ENCODE results near the gene SIGLEC14. TPM values are rescaled to one million over a fixed set of nuclear protein-coding genes. Genes with fewer than 3 reads are reported as not detected.
A peak's percentile ranks its signal among the peaks of the same experiment; 100 is the strongest.
"Not testable (repeated sequence)": the region's sequence is repeated elsewhere in the genome, so short reads cannot be mapped to it uniquely, and the experiment has no call there.

The SIGLEC14 gene, protein sequence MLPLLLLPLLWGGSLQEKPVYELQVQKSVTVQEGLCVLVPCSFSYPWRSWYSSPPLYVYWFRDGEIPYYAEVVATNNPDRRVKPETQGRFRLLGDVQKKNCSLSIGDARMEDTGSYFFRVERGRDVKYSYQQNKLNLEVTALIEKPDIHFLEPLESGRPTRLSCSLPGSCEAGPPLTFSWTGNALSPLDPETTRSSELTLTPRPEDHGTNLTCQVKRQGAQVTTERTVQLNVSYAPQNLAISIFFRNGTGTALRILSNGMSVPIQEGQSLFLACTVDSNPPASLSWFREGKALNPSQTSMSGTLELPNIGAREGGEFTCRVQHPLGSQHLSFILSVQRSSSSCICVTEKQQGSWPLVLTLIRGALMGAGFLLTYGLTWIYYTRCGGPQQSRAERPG
- total RNA-seq (2014; rRNA removed; shearing (Covaris generic)), result not detected in 2 replicates

DNA sequence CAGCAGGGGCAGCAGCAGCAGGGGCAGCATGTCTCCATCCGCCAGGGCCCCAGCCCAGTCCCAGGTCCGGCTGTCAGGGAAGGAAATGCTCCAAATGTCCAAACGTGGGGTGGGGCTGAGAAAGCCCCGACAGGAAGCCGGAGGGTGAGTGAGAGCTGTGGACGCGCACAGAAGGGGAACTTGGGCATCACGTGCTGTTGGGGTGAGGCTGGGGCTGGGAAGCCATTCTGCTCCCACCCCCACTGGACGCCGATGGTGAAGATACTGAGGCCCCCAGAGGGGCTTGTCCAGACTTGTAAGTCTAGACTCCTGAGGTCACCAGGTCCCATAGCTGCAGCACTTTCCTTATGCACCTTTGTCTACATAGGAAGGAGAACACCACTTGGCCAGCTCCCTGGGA, at the start of gene SIGLEC14:
TSS of gene SIGLEC14 (minus strand) at position 96 of the 400 bp plus-strand sequence. CDS start at position 30, 66 bp downstream.
- not testable (repeated sequence) for DNase-seq (ENCODE audit: low read depth)

DNA sequence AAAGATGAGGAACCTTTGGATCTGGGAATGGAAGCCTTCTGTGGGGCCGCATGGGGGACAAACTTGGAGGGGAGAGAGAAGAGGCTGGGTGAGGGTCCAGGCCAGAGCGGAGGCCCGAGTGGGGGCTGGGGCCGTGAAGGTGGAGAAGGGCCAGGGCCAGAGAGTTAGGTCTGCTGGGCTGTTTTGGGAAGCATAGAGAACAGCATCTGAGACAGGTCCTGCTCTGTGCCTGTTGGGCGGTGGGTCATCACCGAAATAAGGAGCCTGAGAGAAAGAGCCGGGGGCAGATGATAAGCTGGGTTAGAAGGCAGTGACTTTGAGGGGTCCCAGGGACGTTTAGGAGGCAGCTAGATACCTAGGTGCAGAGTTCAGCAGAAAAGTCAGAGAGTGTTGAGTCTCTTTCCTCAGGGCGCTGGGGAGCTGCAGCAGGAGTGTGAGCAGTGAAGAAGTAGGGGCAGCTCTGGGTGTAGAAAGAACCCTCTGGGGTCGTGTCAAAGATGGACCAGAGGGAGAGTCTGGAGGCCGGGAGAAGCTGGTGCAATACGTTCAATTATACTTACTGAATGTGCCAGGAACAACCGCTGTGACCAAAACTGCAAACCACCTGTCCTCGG, 49.2 kb upstream of the SIGLEC14 start:
- no peak for DNase-seq (ENCODE audit: low read depth)

DNA sequence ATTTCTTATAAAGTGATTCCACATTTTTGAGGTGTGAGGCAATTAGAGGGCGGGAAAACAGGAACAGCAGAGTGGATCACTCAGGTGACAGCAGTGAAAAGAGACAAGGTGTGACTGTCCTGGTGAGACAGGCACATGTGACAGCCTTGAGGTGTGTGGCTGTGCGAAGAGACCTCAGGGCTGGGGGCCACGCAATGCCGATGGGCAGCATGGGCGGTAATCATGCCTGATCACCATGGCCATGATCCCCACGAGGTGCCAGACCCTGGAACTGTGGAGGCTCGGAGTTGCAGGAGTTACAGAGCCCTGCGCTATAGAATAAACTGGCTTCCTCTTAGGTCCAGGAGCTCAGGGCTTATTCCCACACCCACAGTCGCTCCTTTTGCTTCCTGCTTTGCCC, 48.5 kb upstream of the SIGLEC14 start:
- DNase-seq (ENCODE audit: low read depth), result no peak

DNA sequence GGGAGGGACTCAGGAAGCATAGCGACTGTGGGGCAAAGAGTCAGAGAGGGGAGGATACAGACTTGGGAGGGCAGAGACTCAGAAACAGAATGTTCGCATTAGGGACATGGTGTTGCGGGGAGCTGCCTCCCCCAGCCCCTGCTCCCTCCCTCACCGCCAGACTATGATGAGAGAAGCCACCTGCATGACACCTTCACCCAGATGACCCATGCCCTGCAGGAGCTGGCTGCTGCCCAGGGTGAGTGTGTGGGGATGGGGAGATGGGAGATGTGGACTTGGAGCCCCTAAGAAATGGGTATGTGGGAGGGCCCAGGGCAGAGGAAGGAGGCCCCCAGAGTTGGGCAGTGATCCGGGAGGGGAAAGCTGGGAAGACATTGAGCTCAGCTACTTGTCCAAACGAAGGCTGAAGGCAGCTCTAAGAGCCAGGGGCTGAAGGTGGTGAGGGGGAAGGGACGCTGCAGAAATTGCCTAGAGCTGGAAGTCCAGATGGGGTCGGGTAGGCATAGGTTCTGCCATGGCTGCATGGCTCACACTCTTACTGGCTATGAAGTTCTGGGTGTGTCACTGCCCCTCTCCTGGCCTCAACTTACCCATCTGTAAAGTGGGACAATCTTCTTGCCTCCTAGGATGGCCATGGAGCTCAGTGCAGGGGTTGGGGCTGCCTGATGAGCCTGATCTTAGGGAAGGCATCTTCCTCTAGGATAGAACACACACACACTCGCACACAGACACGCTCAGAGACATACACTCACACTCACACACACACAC, 47.9 kb upstream of the SIGLEC14 start:
- DNase-seq (ENCODE audit: low read depth), result no peak

DNA sequence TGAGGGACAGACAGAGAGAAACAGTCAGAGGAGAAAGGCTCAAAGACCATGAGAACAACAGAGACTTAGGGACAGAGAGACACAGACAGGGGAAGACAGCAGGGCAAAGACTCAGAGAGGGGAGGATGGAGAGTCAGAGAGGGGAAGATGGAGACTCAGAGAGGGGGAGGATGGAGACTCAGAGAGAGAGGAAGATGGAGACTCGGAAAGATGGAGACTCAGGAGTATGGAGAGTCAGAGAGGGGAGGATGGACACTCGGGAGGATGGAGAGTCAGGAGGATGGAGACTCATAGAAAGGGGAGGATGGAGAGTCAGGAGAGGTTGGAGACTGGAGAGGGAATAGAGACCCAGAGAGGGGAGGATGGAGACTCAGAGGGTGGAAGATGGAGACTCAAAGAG, 47.2 kb upstream of the SIGLEC14 start:
- no peak for DNase-seq (ENCODE audit: low read depth)

DNA sequence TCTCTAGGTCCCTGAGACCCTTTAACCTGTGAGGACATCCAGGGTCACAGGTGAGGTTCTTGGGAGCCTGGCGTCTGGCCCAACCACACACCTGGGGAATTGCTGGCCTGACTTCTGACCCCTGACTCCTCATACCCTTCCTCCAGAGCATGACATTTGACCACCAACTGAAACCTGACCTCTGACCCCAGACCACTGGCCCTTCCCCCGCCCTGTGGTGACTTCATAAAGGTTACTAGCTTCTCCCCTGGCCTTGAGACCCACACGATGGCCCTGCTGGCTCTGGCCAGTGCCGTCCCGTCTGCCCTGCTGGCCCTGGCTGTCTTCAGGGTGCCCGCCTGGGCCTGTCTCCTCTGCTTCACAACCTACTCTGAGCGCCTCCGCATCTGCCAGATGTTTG, 46.6 kb upstream of the SIGLEC14 start, which contains the start of gene SPACA6:
TSS of gene SPACA6 (plus strand) at position 71 of the 400 bp plus-strand sequence. CDS start at position 268, 197 bp downstream.
- DNase-seq (ENCODE audit: low read depth), result no peak

DNA sequence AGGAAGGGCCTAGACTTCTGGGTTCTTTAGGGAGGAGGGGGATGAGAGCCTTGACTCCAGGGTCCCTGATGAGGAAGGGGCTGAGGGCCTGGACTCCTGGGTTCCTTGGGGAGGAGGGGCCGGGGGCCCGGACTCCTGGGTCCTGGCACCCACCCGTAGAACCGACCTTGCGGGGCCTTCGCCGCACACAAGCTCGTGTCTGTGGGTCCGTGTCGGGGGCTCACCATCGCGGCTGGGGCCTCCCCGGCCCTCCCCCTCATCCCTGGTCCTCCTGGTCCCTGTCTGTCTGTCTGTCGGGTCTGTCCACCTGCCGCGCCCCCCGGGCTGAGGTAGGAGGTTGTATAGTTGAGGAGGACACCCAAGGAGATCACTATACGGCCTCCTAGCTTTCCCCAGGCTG, 45.8 kb upstream of the SIGLEC14 start:
- no peak for DNase-seq (ENCODE audit: low read depth)

DNA sequence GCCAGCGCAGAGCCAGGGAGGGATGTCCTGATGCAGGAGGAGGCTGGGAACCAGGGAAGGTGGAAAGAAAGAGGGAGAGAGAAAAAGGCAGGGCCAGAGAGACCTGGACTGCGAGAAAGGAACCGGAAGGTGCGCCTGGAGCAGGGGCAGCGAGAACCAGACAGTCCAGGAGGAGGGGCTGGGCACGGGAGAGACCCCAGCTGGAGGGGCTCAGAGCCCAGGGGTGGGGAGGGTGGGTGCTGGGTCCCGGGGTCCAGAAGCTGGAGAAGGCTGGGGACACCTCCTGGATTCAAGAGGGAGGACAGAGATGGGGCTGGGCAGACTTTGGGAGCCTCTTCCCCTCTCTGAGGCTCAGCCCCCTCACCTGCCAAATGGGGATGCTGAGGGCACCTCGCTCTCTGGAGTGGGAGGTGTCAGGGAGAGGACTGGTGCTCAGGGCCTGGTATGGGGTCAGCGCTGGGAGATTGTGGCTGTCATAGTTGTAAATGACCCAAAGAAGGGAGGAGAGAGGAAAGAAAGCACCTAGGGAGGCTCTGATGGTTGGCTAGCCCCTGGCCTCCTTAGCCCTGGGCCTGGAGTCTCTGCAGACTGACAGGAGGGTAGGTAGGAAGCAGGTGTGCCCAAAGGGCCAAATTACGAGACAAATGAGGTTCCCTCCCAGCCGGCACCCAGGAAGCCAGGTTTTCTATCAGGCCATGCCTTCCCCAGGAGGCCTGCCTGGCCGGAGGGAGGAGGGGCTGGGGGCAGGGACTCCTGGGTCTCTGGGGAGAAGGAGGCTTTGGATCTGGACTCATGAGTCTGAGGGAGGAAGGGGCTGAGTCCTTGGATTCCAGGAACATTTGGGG, 45.2 kb upstream of the SIGLEC14 start:
- no peak for DNase-seq (ENCODE audit: low read depth)

DNA sequence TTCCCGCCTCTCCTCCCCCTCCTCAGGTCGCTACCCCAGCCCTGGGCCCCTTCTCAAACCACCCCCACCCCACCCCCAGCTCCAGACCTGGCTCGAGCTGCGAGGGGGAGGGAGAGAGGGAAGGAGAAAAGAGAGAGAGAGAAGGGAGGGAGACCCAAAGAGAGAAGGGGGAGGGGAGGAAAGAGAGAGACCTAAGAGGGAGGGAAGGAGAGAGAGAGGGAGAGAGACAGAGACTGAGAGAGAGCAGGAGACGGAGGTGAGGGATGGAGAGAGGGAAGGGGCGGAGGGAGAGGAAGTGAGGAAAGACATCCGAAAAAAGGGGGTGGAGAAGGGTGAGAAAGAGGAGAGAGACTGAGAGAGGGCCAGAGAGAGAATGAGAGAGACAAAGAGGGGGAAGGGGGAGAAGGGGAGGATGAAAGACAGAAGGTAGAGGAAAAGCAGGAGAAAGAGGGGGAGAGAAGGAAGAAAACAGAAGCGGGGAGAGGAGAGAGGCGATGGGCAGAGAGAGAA, 44.5 kb upstream of the SIGLEC14 start:
- no peak for DNase-seq (ENCODE audit: low read depth)

DNA sequence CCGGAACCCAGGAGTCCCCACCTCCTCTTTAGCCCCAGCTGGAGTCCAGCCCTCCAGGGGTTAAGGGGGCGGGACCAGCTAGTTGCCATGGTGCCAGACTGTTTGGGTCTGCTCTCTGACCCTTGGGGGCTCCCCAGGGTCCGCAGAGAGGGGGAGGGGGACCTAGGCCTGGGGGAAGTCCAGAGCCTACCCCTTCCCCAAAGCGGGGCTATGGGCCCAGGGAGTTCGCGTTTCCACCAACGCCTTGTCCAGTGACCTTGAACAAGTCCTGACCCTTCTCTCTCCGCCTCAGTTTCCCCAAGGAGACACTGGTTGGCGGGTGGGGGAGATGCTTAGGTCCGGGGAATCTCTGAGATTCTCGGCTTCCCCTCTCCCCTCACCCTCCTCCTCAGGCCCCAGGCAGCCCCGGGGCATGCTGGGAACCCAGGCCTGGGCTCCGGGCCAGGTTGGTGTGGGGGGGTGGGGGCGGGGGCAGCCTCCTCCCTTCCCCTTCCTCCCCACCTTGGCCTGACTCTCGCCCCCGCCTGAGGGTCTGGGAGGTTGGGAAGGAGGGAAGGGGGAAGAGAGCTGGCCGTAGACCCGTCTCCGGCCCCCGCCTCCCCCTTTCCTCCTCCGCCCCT, 43.9 kb upstream of the SIGLEC14 start:
- DNase-seq (ENCODE audit: low read depth), result peak; percentile 60

DNA sequence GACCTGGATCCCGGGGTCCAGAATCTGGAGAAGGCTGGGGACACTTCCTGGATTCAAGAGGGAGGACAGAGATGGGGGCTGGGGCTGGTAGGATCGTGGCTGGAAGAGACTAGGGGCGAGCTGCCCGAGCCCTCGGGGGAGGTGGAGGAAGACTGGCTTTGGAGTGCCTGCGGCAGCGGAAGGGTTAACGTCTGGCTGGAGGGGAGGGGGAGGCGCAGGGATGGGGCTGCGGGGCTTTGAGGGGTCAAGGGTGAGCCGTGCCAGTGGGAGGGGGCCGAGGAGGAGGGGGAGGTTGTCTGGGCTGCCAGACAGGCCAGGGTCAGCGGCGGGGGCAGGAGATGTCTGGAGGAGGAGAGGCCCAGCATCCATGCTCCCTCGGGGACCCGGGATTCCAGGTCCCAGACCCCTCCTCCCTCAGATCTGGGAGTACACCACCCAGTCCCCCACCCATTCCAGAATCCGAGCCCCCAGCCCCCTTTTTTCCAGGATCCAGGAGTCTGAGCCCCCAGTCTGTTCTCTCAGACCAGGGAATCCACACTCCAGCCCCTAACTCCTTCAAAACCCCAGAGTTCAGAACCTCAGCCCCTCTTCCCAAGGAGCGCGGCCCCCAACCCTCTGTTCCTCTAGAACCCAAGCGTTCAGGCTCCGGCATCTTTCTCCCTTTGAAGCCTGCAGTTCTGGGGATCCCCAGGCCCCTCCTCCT, 43.3 kb upstream of the SIGLEC14 start:
- peak; percentile 40 for DNase-seq (ENCODE audit: low read depth)

DNA sequence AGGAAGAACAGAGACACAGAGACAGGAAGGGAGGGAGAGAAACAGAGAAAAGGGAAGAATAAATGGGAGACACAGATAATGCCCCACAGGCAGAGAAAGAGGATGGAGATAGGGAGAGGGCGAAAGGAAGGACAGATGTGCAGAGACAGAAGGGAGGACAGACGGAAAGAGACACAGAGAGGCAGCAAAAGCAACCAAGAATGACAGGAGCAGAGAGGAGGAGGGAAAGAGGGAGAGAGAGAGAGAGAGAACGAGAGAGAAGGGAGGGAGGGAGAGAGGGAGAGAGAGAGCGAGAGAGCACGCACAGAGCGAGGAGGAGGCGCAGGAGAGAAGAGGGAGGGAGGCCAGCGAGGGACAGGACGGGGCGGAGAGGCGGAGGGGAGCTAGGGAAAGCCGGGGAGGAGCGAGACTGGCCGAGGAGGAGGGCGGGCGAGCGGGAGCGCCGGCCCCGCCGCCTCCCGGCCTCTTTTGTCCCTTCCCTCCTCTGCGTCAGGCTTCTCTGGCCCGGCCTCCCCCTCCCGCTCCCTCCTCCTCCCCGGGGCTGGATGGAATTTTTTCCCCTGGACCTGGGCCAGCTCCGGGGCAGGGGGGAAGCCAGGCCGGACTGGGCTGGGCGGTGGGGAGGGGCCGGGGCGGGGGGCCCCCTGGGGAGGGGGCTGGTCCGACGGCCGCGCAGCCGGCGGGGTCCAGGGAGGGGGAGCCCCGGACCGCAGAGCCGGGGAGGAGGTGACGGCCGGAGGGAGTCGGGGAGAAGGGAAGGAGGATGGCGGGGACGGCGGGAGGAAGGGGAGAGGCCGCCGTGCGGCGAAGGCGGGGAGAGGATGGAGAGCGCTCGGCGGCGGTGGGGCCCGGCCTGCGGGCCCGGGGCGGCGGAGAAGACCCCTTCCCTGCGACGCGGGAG, 42.3 kb upstream of the SIGLEC14 start:
- peak; percentile 95 for DNase-seq (ENCODE audit: low read depth)

DNA sequence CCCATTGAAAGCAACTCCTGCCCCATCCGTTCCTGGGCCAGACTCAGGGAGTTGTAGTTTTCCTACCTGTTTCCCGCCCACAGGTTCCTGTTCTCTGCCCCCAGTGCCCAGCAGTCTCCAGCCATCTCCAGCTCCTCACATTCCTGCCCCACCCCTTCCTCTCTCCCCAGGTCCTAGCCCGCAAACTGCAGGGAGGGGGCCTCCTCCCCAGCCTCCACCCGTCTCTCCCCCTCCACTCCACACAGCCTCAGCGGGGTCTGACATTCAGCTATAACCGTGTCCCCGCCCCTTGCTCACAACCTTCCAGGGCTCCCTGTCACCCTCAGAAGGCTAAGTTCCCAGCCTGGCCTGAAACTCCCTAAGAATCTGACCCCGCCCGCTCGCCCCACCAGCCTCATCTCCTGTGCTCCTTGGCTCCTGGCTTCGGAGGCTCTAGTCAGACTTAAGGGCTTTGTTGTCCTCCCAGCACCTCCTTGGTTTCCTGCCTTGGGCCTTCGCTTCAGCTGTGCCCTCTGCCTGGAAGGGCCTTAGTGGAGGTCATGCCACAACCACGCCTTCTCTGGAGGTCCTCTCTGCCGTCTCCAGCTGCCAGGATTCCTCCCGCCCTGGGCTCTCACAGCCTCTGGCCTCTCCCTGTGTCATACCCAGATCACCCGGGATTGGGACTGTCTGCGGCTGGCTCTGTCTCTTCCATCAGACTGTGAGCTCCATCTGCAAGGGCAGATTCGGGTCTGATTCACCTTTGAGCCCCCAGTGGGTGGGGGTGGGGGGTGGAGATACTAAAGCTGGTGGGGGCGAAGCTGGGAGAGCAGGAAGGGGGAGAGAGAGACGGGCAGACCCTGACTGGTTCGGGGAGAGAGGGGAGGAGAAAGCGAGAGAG, 41.4 kb upstream of the SIGLEC14 start:
- DNase-seq (ENCODE audit: low read depth), result peak; percentile 89

DNA sequence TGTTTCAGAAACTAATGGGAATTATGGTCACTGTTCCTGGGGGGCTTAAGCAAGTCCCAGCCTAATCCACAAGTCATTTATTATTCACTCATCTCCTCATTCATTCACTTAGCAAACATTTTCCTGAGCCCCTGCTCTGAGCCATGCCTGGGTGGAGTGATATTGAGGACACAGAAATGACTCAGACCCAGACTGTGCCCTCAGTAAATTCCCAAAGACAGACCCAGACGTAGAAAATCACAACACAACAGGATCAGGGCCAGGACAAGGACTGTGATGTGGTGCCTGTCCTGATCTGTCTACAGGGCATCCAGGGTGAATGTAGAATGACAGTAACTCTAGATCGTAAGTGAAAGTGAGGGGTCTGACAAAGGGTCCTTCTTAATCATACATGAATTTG, 39.5 kb upstream of the SIGLEC14 start:
- DNase-seq (ENCODE audit: low read depth), result no peak

DNA sequence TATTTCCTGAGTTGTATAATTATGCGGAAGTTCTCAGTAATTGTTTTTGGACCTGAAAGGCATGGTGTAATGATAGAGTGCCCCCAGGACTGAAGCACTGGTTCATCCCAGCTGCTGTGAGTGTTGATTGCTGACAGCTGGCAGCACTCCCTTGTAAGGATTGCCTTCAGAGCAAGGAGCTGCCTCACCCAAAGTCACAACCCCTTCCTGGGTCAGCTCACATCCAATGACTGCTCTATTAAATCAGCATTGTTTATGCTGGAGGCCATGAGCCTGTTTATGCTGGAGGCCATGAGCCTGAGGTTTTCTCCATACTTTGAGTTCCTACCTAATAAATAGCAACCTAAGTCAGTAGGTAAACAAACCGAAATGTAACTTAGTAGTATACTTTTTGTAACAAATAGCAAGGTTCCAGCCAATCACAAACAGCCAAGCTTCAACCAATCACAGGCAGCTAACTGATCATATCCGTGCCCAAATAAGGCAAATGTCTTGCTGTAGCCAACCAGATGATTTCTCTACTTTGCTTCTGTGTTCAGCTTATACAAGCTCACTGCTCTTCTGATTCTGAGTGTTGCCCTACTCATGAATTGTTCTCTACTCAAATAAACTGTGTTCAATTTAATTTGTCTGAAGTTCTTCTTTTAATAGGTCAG, 34.8 kb upstream of the SIGLEC14 start:
- DNase-seq (ENCODE audit: low read depth), result peak; percentile 51

DNA sequence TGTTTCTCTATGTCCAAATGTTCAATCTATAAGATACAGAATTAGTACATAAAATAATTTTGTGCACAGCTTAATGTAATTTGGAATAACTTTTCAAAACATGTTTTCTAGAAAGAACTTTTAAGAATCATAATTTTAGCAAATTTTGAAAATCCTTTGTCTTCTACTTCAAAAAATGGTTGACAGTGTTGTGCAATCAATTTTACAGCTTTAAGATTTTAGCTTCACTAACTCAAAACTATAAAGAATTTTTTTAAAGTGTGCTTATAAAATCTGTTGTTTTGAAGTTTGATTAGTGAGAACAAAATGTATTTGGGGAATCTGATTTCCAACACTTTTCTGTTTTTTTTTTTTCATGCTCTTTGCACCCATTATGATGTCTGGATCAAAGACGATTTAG, 33.8 kb upstream of the SIGLEC14 start:
- no peak for DNase-seq (ENCODE audit: low read depth)

DNA sequence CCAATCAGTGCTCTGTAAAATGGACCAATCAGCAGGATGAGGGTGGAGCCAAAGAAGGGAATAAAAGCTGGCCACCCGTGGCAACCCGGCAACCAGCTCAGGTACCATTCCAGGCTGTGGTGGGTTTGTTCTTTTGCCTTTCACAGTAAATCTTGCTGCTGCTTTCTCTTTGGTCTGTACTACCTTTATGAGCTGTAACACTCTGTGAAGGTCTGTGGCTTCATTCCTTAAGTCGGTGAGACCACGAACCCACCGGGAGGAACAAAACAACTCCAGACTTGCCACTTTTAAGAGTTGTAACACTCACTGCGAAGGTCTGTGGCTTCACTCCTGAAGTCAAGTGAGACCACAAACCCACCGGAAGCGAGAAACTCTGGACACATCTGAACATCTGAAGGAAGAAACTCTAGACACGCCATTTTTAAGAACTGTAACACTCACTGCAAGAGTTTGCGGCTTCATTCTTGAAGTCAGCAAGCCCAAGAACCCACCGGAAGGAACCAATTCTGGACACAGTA, 30.0 kb upstream of the SIGLEC14 start:
- DNase-seq (ENCODE audit: low read depth), result no peak

All from M059J (cell line).